Activated effector memory CD4-positive, alpha-beta T cell treated with anti-CD3 and anti-CD28 coated beads, Interleukin-2, amount 50 U/mL, for 16 hours (primary cell): Measurements from ENCODE around the gene HSPA1L.
"Not testable (repeated sequence)": the region's sequence is repeated elsewhere in the genome, so short reads cannot be mapped to it uniquely, and the experiment has no call there.

Experiments used
- DNase-seq: peaks from one replicate; pipeline ENCODE4 v3.0.0-alpha.2; 2020

The HSPA1L gene

GRCh38 chr6:31836474-31837368 lies 21.6 kb upstream of the HSPA1L start:
- DNase-seq, result no peak

GRCh38 chr6:31836047-31836473 lies 21.0 kb upstream of the HSPA1L start:
- DNase-seq, result no peak

- DNase-seq, result peak; percentile 92
Measured at GRCh38 chr6:31834367-31835250, 19.5 kb upstream of the HSPA1L start.

GRCh38 chr6:31831350-31832215 lies 16.5 kb upstream of the HSPA1L start:
- no peak for DNase-seq

GRCh38 chr6:31830886-31831335 lies 15.8 kb upstream of the HSPA1L start:
- no peak for DNase-seq

- no peak for DNase-seq
Measured at GRCh38 chr6:31829633-31830283, 14.7 kb upstream of the HSPA1L start.

GRCh38 chr6:31827286-31828079 lies 12.4 kb upstream of the HSPA1L start, which contains the start of gene HSPA1B:
HSPA1B (plus strand) TSS chr6:31827738; CDS start chr6:31827951, 213 bp downstream.
- DNase-seq, result peak; percentile 97

GRCh38 chr6:31826793-31827285 lies 11.8 kb upstream of the HSPA1L start:
- DNase-seq, result peak; percentile 80

- DNase-seq, result no peak
Measured at GRCh38 chr6:31825553-31825952, 10.5 kb upstream of the HSPA1L start.

- not testable (repeated sequence) for DNase-seq
Measured at GRCh38 chr6:31823592-31824196, 8.6 kb upstream of the HSPA1L start.

- peak; percentile 88 for DNase-seq
Measured at GRCh38 chr6:31822036-31822821, 7.1 kb upstream of the HSPA1L start.

GRCh38 chr6:31821301-31822035 lies 6.4 kb upstream of the HSPA1L start:
- peak; percentile 89 for DNase-seq

- not testable (repeated sequence) for DNase-seq
Measured at GRCh38 chr6:31820399-31820798, 5.3 kb upstream of the HSPA1L start.

GRCh38 chr6:31819871-31820299 lies 4.8 kb upstream of the HSPA1L start:
- DNase-seq, result no peak

- DNase-seq, result not testable (repeated sequence)
Measured at GRCh38 chr6:31817929-31818511, 2.9 kb upstream of the HSPA1L start.

GRCh38 chr6:31817133-31817928 lies 2.2 kb upstream of the HSPA1L start:
- peak; percentile 80 for DNase-seq

- DNase-seq, result peak; percentile 90
Measured at GRCh38 chr6:31814677-31815024, 432 bp downstream of the HSPA1L start.

GRCh38 chr6:31813465-31813849 lies 1.6 kb downstream of the HSPA1L start:
- DNase-seq, result no peak
